Stimulated activated CD4-positive, alpha-beta T cell treated with anti-CD3 and anti-CD28 coated beads, Interleukin-4, amount 100 ng/mL, for 48 hours (primary cell): ENCODE results near the gene NOL3.
A peak's percentile ranks its signal among the peaks of the same experiment; 100 is the strongest.

Experiments used
- DNase-seq, 2 donors: peaks; one replicate each; pipeline ENCODE4 v3.0.0-alpha.2; 2020; ENCODE audit warnings: low read depth in 2 of 2

The NOL3 gene

GRCh38 chr16:67155295-67156142 is 14.8 kb upstream of the NOL3 start:
- DNase-seq: peak; percentile 72 to 83

- DNase-seq: no peak
Observed at GRCh38 chr16:67156143-67156844, 14.0 kb upstream of the NOL3 start.

GRCh38 chr16:67157106-67157748 is 13.1 kb upstream of the NOL3 start:
- DNase-seq: no peak

GRCh38 chr16:67157892-67158635 is 12.3 kb upstream of the NOL3 start:
- no peak for DNase-seq

GRCh38 chr16:67158637-67159600 is 11.4 kb upstream of the NOL3 start:
- DNase-seq: peak; percentile 67 to 76

GRCh38 chr16:67161595-67162058 is 8.7 kb upstream of the NOL3 start:
- no peak for DNase-seq

- no peak for DNase-seq
Observed at GRCh38 chr16:67162506-67163163, 7.7 kb upstream of the NOL3 start.

GRCh38 chr16:67163164-67163998 is 7.0 kb upstream of the NOL3 start:
- DNase-seq: no peak

- no peak for DNase-seq
Observed at GRCh38 chr16:67163999-67164558, 6.3 kb upstream of the NOL3 start.

- no peak for DNase-seq
Observed at GRCh38 chr16:67164599-67165061, 5.7 kb upstream of the NOL3 start, which contains the start of gene HSF4. Gene HSF4 (plus strand): TSS chr16:67164745. CDS start chr16:67164812, 67 bp downstream.

GRCh38 chr16:67165121-67166078 is 4.9 kb upstream of the NOL3 start:
- no peak for DNase-seq

- no peak for DNase-seq
Observed at GRCh38 chr16:67166110-67166547, 4.2 kb upstream of the NOL3 start.

- DNase-seq: no peak
Observed at GRCh38 chr16:67166598-67167168, 3.7 kb upstream of the NOL3 start.

- no peak for DNase-seq
Observed at GRCh38 chr16:67167588-67167987, 2.8 kb upstream of the NOL3 start.

- DNase-seq: no peak
Observed at GRCh38 chr16:67169011-67169451, 1.3 kb upstream of the NOL3 start.

- DNase-seq: no peak
Observed at GRCh38 chr16:67169642-67170167, 633 bp upstream of the NOL3 start.
